MM.1S (cell line): ENCODE results near the gene XRN2.

Experiments
- DNase-seq: peaks from one replicate; pipeline ENCODE4 v3.0.0-alpha.2; 2015
- H2AFZ ChIP-seq: fragments of 300-600 bp; sonication (generic); 2 replicates; pipeline ENCODE4 v1.6.0; 2016; ENCODE audit warnings: antibody characterized with exemption, low read length
- H3F3A ChIP-seq: fragments of 300-600 bp; sonication (generic); 2 replicates; pipeline ENCODE4 v1.6.1; 2016; ENCODE audit warnings: mild to moderate bottlenecking, antibody characterized with exemption, low read length, moderate library complexity, mixed read lengths; ENCODE audit not compliant: insufficient read depth
- H3K27ac ChIP-seq: fragments of 300-600 bp; sonication (generic); 2 replicates; pipeline ENCODE4 v1.5.1; 2016; ENCODE audit warnings: mild to moderate bottlenecking, low read length
- H3K27me3 ChIP-seq: fragments of 300-600 bp; sonication (generic); replicated peaks from 2 replicates; pipeline ENCODE4 v1.6.0; 2016; ENCODE audit warnings: low read length; ENCODE audit not compliant: insufficient read depth
- H3K36me3 ChIP-seq: fragments of 300-600 bp; sonication (generic); replicated peaks from 2 replicates; pipeline ENCODE4 v1.6.1; 2016; ENCODE audit warnings: mild to moderate bottlenecking, low read length, mixed read lengths; ENCODE audit not compliant: insufficient read depth
- H3K4me1 ChIP-seq: fragments of 300-600 bp; sonication (generic); 2 replicates; pipeline ENCODE4 v1.6.1; 2016; ENCODE audit warnings: low read length, mixed read lengths
- H3K4me2 ChIP-seq: fragments of 300-600 bp; sonication (generic); 2 replicates; pipeline ENCODE4 v1.6.0; 2016; ENCODE audit warnings: low read depth, low read length
- H3K4me3 ChIP-seq: fragments of 300-600 bp; sonication (generic); 2 replicates; pipeline ENCODE4 v1.5.1; 2016; ENCODE audit warnings: low read length, mixed read lengths
- H3K79me2 ChIP-seq: fragments of 300-600 bp; sonication (generic); 2 replicates; pipeline ENCODE4 v1.6.1; 2016; ENCODE audit warnings: mixed run types, low read length, mixed read lengths
- H3K9ac ChIP-seq: fragments of 300-600 bp; sonication (generic); 2 replicates; pipeline ENCODE4 v1.6.1; 2016; ENCODE audit warnings: low read length, mixed read lengths
- H3K9me2 ChIP-seq: fragments of 300-600 bp; sonication (generic); replicated peaks from 2 replicates; pipeline ENCODE4 v1.6.1; 2016; ENCODE audit warnings: mild to moderate bottlenecking, low read length, mixed read lengths; ENCODE audit not compliant: insufficient read depth
- H3K9me3 ChIP-seq: fragments of 300-600 bp; sonication (generic); replicated peaks from 2 replicates; pipeline ENCODE4 v1.6.1; 2016; ENCODE audit warnings: mild to moderate bottlenecking, low read length, mixed read lengths; ENCODE audit not compliant: insufficient read depth
- H4K20me1 ChIP-seq: fragments of 300-600 bp; sonication (generic); 2 replicates; pipeline ENCODE4 v1.6.1; 2016; ENCODE audit warnings: mild to moderate bottlenecking, low read length, moderate library complexity, mixed read lengths; ENCODE audit not compliant: insufficient read depth
- CTCF ChIP-seq: fragments of 300-600 bp; sonication (generic); IDR thresholded peaks from 2 replicates; pipeline ENCODE4 v1.5.1; 2016; ENCODE audit warnings: antibody characterized with exemption, low read length, mixed read lengths
- EZH2 ChIP-seq: fragments of 300-600 bp; sonication (generic); optimal IDR thresholded peaks from 2 replicates; pipeline ENCODE3; 2017; ENCODE audit warnings: low read depth, mild to moderate bottlenecking, antibody characterized with exemption, low read length, mixed read lengths
- EZH2phosphoT487 ChIP-seq: fragments of 300-600 bp; sonication (generic); IDR thresholded peaks from 2 replicates; pipeline ENCODE4 v1.6.1; 2018; ENCODE audit warnings: antibody characterized with exemption, low read length

Gene XRN2

GRCh38 chr20:21286775-21287174, 16.4 kb upstream of the XRN2 start:
- H3F3A ChIP-seq, result no peaks in the 10 kb centered on the region
- no peak overlapping the region for H3K4me2 ChIP-seq
- no peak for DNase-seq
- no peaks in the 10 kb centered on the region for H3K79me2 ChIP-seq
- no peaks in the 10 kb centered on the region for H3K9me2 ChIP-seq
- no peaks in the 10 kb centered on the region for H3K4me1 ChIP-seq
- no peak overlapping the region for H3K27ac ChIP-seq
- no peaks in the 10 kb centered on the region for H3K9me3 ChIP-seq
- no peak overlapping the region for H3K4me3 ChIP-seq
- no peak overlapping the region for H2AFZ ChIP-seq
- H3K27me3 ChIP-seq, result no peaks in the 10 kb centered on the region
- H4K20me1 ChIP-seq, result no peaks in the 10 kb centered on the region
- H3K36me3 ChIP-seq, result no peaks in the 10 kb centered on the region
- no peak overlapping the region for H3K9ac ChIP-seq
- TF ChIP-seq EZH2phosphoT487, result no peak
- no peak for TF ChIP-seq CTCF
- TF ChIP-seq EZH2, result no peak

- TF ChIP-seq EZH2, result no peak
- TF ChIP-seq EZH2phosphoT487, result no peak
- TF ChIP-seq CTCF, result no peak
- Histone ChIP-seq H3K9me2 (no peaks in the 10 kb centered on the region), H3K4me2 (no peak overlapping the region), H3F3A (no peaks in the 10 kb centered on the region), H4K20me1 (no peaks in the 10 kb centered on the region), H3K79me2 (no peaks in the 10 kb centered on the region), H3K36me3 (no peaks in the 10 kb centered on the region), H3K4me3 (no peak overlapping the region), H3K4me1 (no peaks in the 10 kb centered on the region), H2AFZ (no peak overlapping the region), H3K27ac (no peak overlapping the region), H3K9me3 (no peaks in the 10 kb centered on the region), H3K9ac (no peak overlapping the region), H3K27me3 (no peaks in the 10 kb centered on the region)
- DNase-seq, result no peak
Measured at GRCh38 chr20:21288587-21289370, 14.4 kb upstream of the XRN2 start.

GRCh38 chr20:21289651-21290050, 13.5 kb upstream of the XRN2 start:
- no peak overlapping the region for H3K9ac ChIP-seq
- TF ChIP-seq CTCF, result no peak
- no peak for TF ChIP-seq EZH2
- TF ChIP-seq EZH2phosphoT487, result no peak
- DNase-seq, result no peak
- no peaks in the 10 kb centered on the region for H3K79me2 ChIP-seq
- H3K36me3 ChIP-seq, result no peaks in the 10 kb centered on the region
- H3F3A ChIP-seq, result no peaks in the 10 kb centered on the region
- H3K4me3 ChIP-seq, result no peak overlapping the region
- no peaks in the 10 kb centered on the region for H3K4me1 ChIP-seq
- no peaks in the 10 kb centered on the region for H3K9me2 ChIP-seq
- H2AFZ ChIP-seq, result no peak overlapping the region
- H3K27me3 ChIP-seq, result no peaks in the 10 kb centered on the region
- no peaks in the 10 kb centered on the region for H3K9me3 ChIP-seq
- H3K4me2 ChIP-seq, result no peak overlapping the region
- H4K20me1 ChIP-seq, result no peaks in the 10 kb centered on the region
- H3K27ac ChIP-seq, result no peak overlapping the region
